Measurements from ENCODE around the gene TMEM266.

TMEM266 gene

GRCh38 chr15:76185716-76186115 is 125.9 kb downstream of the TMEM266 start:
- no peak for DNase-seq

- DNase-seq: no peak
Observed at GRCh38 chr15:76187163-76187562, 127.4 kb downstream of the TMEM266 start.

GRCh38 chr15:76189106-76189505 is 129.3 kb downstream of the TMEM266 start:
- DNase-seq: no peak

- DNase-seq: no peak
Observed at GRCh38 chr15:76190070-76190564, 130.3 kb downstream of the TMEM266 start.

- peak; percentile 58 to 64 for DNase-seq
Observed at GRCh38 chr15:76190751-76191538, 131.2 kb downstream of the TMEM266 start.

- DNase-seq: no peak
Observed at GRCh38 chr15:76191539-76192244, 131.9 kb downstream of the TMEM266 start.

GRCh38 chr15:76192715-76193114 is 132.9 kb downstream of the TMEM266 start:
- no peak for DNase-seq

GRCh38 chr15:76193934-76194333 is 134.1 kb downstream of the TMEM266 start:
- no peak for DNase-seq

- DNase-seq: no peak
Observed at GRCh38 chr15:76195506-76196268, 135.9 kb downstream of the TMEM266 start.

- DNase-seq: no peak
Observed at GRCh38 chr15:76196269-76197231, 136.8 kb downstream of the TMEM266 start.

- no peak for DNase-seq
Observed at GRCh38 chr15:76197703-76198455, 138.1 kb downstream of the TMEM266 start.

- DNase-seq: no peak
Observed at GRCh38 chr15:76198456-76199105, 138.8 kb downstream of the TMEM266 start.

GRCh38 chr15:76199106-76200082 is 139.6 kb downstream of the TMEM266 start:
- DNase-seq: no peak

- DNase-seq: no peak
Observed at GRCh38 chr15:76200083-76200465, 140.3 kb downstream of the TMEM266 start.

- DNase-seq: no peak
Observed at GRCh38 chr15:76200641-76201105, 140.9 kb downstream of the TMEM266 start.

- DNase-seq: no peak
Observed at GRCh38 chr15:76201536-76202255, 141.9 kb downstream of the TMEM266 start.

- DNase-seq: no peak
Observed at GRCh38 chr15:76203346-76204108, 143.7 kb downstream of the TMEM266 start.
